Measurements from ENCODE around the gene DHCR7.

DNA sequence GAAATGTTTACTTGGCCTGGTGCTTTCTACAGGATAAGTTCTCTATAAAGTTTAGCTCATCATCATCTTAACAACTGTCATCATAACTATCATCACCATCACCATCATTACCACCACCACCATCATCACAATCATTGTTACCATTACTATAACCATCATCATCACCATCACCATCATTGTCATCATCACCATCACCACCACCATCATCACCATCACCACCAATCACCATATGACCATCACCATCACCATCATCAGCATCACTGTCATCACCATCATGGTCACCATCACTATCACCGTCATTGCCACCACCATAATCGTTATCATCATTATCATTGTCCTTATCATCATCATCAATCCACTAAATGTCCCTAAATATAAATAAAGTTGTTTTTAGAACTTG is 54.9 kb downstream of the DHCR7 start:
- TF ChIP-seq CTCF (IDR thresholded peaks at IDR 0.05; ENCODE audit: poor library complexity) (no peak), EZH2 (IDR thresholded peaks at IDR 0.05; ENCODE audit: borderline replicate concordance) (no peak), EZH2phosphoT487 (IDR thresholded peaks at IDR 0.05; ENCODE audit: low read depth, severe bottlenecking, unreplicated experiment) (no peak)

Measured in hepatocyte (in vitro differentiated cells).